GM12892 (cell line): ENCODE data around the gene TSFM.

Experiments used
- POLR2A ChIP-seq: IDR thresholded peaks from 2 replicates; pipeline ENCODE4 v1.6.1; 2011; ENCODE audit warnings: low read depth, low read length, control low read depth
- POLR2AphosphoS5 ChIP-seq: IDR thresholded peaks from 2 replicates; pipeline ENCODE4 v1.6.1; 2011; ENCODE audit warnings: low read depth, low read length, control low read depth

GRCh38 chr12:57759360-57759980 lies 23.1 kb upstream of the TSFM start:
- TF ChIP-seq POLR2AphosphoS5, result no peak
- no peak for TF ChIP-seq POLR2A
